AG04449 (cell line): ENCODE measurements around the gene FKBP2.
A peak's percentile ranks its signal among the peaks of the same experiment; 100 is the strongest.

Experiments used
- CTCF ChIA-PET: fragments of 350-600 bp; formaldehyde crosslinking; extraction: SDS; loops from one replicate; lab custom pipeline; 2021; ENCODE audit warnings: antibody characterized with exemption; lab: Yijun Ruan, JAX
- POLR2A ChIA-PET: fragments of 400-600, 350-600 bp; formaldehyde crosslinking; extraction: SDS; loops from one replicate; lab custom pipeline; 2020; ENCODE audit warnings: antibody characterized with exemption, inconsistent platforms; lab: Yijun Ruan, JAX
- DNase-seq: peaks from one replicate; pipeline ENCODE4 v3.0.0-alpha.2; 2010; ENCODE audit warnings: low read depth, low spot score
- H3K4me3 ChIP-seq: 2 replicates; pipeline ENCODE4 v1.5.1; 2011; ENCODE audit warnings: low read depth, mild to moderate bottlenecking, control low read depth, low read length
- CTCF ChIP-seq: IDR thresholded peaks from one replicate; pipeline ENCODE4 v1.5.1; 2011; ENCODE audit warnings: mild to moderate bottlenecking, moderate library complexity, low read length, control low read depth, inconsistent platforms; ENCODE audit not compliant: insufficient read depth; ENCODE audit errors: missing control alignments

FKBP2 gene

GRCh38 chr11:64267207-64267945 is 26.5 kb downstream of the FKBP2 start:
- ChIA-PET POLR2A (interaction anchor here (0.6 to 5.5 kb wide), 3 partner anchors 9 to 63 kb away, joined by 5 to 61 read pairs (median 12); partner anchors contain the start of gene PPP1R14B), CTCF (interaction anchor here (0.7 to 15.2 kb wide), 5 partner anchors 9 to 87 kb away, joined by 3 to 224 read pairs (median 8); partner anchors contain the start of genes CATSPERZ, PLCB3 and PPP1R14B)
- H3K4me3 ChIP-seq: no peak overlapping the region
- no peak for TF ChIP-seq CTCF
- no peak for DNase-seq

GRCh38 chr11:64268025-64268892 is 27.4 kb downstream of the FKBP2 start:
- POLR2A ChIA-PET: interaction anchor here (0.6 to 5.5 kb wide), 7 partner anchors 10 to 90 kb away, joined by 3 to 61 read pairs (median 6); partner anchors contain the start of genes BAD, FERMT3, PLCB3 and PPP1R14B
- CTCF ChIA-PET: interaction anchor here (0.7 to 15.2 kb wide), 7 partner anchors 10 to 87 kb away, joined by 3 to 224 read pairs (median 6); partner anchors contain the start of genes CATSPERZ, PLCB3 and PPP1R14B
- no peak for TF ChIP-seq CTCF
- peak overlapping the region; percentile 64 for H3K4me3 ChIP-seq
- DNase-seq: no peak

GRCh38 chr11:64268893-64269539 is 28.1 kb downstream of the FKBP2 start:
- ChIA-PET CTCF (interaction anchor here (0.8 to 15.2 kb wide), 7 partner anchors 12 to 65 kb away, joined by 3 to 224 read pairs (median 8); partner anchors contain the start of genes BAD, CATSPERZ, GPR137 and PLCB3), POLR2A (interaction anchor here (0.7 to 5.5 kb wide), 6 partner anchors 11 to 62 kb away, joined by 3 to 61 read pairs (median 9); partner anchors contain the start of genes BAD, FERMT3, PLCB3 and PPP1R14B)
- TF ChIP-seq CTCF: no peak
- peak overlapping the region; percentile 64 for H3K4me3 ChIP-seq
- DNase-seq: no peak

GRCh38 chr11:64269540-64270220 is 28.8 kb downstream of the FKBP2 start:
- POLR2A ChIA-PET: interaction anchor here (0.6 to 5.5 kb wide), 14 partner anchors 12 to 85 kb away, joined by 3 to 61 read pairs (median 7); partner anchors contain the start of genes BAD, FERMT3, FKBP2 and GPR137

More at GRCh38 chr11:64269540-64270220, 28.8 kb downstream of the FKBP2 start:
- H3K4me3 ChIP-seq: peak overlapping the region; percentile 69
- CTCF ChIA-PET: interaction anchor here (0.8 to 15.2 kb wide), 11 partner anchors 14 to 269 kb away, joined by 3 to 224 read pairs (median 4); partner anchors contain the start of genes BAD, CATSPERZ, GPR137 and PLCB3
- DNase-seq: peak; percentile 99
- no peak for TF ChIP-seq CTCF
